Stimulated activated naive CD8-positive, alpha-beta T cell treated with anti-CD3 and anti-CD28 coated beads, Interleukin-15, Interleukin-2, amounts not matched to agents 100 ng/mL and 50 ng/mL, for 24 hours (primary cell): ENCODE data around the gene SLC6A15.
A peak's percentile ranks its signal among the peaks of the same experiment; 100 is the strongest.

Experiments
- H3K27ac Mint-ChIP-seq: one replicate; pipeline ENCODE4 v1.8.0; 2021; ENCODE audit warnings: mild to moderate bottlenecking, mixed read lengths
- H3K27me3 Mint-ChIP-seq: one replicate; pipeline ENCODE4 v1.8.0; 2021; ENCODE audit warnings: mixed read lengths
- H3K36me3 Mint-ChIP-seq: one replicate; pipeline ENCODE4 v1.8.0; 2021; ENCODE audit warnings: low read depth, mixed read lengths
- H3K4me1 Mint-ChIP-seq: one replicate; pipeline ENCODE4 v1.8.0; 2021; ENCODE audit warnings: low read depth, mixed read lengths
- H3K4me3 Mint-ChIP-seq: one replicate; pipeline ENCODE4 v1.8.0; 2021; ENCODE audit warnings: mild to moderate bottlenecking, mixed read lengths
- H3K9me3 Mint-ChIP-seq: one replicate; pipeline ENCODE4 v1.8.0; 2021; ENCODE audit warnings: mixed read lengths

SLC6A15 gene

DNA sequence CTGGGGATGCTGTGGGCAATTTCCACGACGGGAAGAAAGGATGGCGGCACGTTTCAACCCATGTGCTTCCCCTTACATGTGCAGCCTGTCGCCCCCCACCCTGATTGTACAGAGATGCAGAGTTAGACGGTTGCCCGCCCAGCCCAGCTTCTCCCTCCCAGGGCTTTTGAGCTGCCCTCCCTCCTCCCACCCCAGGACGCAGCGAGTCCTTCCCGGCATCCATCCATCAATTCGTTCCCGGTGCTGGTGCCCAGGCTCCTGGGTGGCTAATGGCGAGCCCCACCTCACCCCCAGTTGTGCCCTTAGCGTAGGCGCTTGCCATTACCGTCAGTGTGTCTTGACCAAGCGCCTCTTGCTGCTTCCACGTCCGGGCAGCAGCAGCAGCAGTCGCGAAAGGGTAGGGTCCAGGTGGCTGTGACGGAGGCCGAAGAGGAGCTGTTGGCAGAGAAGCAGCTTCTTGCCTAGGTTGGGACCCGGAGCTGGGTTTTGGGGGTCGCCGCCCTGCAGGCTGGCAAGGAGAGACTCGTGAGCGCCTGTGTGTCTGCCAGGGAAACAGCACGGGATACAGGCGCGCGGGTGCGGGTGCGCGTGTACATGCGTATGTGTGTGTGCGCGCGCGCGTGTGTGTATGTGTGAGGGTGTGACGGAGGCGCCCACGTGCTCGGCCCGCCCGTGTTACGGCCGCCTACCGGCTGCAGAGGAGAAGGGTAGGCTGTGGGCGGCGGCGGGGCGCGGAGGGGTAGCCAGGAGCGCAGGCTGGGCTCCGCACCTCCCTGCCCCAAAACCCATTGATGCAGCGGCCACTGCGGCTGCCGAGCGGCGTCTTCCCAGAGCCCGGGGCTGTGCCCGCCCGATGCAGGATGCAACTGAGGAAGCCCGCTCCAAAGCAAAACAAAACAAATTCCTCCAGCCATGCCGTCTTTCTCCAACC, at the start of gene SLC6A15:
SLC6A15 (minus strand) TSS at position 602 of the 931 bp plus-strand sequence. CDS start 20,679 bp downstream, outside the sequence.
- Mint-ChIP-seq H3K4me1 (peaks cover 6% of the 10 kb centered on the region), H3K4me3 (peak within 1 kb of the TSS; percentile 67)

DNA sequence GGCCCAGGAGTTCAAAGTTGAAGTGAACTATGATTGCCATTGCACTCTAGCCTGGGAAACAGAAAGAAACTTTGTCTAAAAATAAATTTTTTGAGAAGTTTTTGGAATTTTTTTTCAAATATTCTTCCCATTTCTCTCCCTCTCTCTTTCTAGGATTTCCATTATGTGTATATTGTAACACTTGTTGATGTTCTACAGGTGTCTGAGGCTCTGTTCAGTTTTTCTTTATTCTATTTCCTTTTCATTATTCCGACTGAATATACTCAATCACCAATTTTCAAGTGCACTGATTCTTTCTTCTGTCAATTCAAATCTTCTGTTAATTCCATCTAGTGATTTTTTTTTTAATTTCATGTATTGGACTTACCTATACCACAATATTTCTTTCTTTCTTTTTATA, 48.3 kb upstream of the SLC6A15 start:
- Mint-ChIP-seq H3K27ac (no peak overlapping the region), H3K4me3 (no peak overlapping the region), H3K27me3 (no peaks in the 10 kb centered on the region), H3K4me1 (no peaks in the 10 kb centered on the region), H3K9me3 (no peaks in the 10 kb centered on the region), H3K36me3 (no peaks in the 10 kb centered on the region)

More for the DNA sequence above, at the start of gene SLC6A15:
- Mint-ChIP-seq H3K27ac (no peak within 1 kb of the TSS), H3K27me3 (peaks cover 43% of the 10 kb centered on the region), H3K36me3 (no peaks in the 10 kb centered on the region), H3K9me3 (no peaks in the 10 kb centered on the region)

DNA sequence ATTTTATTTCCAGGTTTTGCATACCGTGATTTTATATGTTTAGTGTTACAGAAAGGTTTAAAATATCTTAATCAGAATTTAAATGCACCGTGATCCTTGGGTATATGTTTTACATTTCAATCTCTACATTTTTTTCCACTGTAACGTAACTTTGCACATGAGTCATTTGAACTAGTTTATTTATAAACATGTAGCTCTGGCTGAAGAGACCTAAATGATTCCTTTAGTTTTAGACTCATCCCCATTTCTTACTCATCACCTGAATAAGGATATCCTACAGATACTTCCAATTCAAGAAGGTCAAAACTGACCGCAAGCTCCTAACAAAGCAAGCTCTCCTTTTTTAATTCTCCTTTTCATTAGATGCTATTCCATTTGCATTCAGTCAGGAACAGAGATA, 42.7 kb upstream of the SLC6A15 start:
- no peak overlapping the region for H3K4me3 Mint-ChIP-seq
- no peaks in the 10 kb centered on the region for H3K36me3 Mint-ChIP-seq
- no peaks in the 10 kb centered on the region for H3K9me3 Mint-ChIP-seq
- no peak overlapping the region for H3K27ac Mint-ChIP-seq
- H3K4me1 Mint-ChIP-seq, result no peaks in the 10 kb centered on the region
- H3K27me3 Mint-ChIP-seq, result no peaks in the 10 kb centered on the region

GRCh38 chr12:84954415-84954814, 41.8 kb upstream of the SLC6A15 start:
- H3K36me3 Mint-ChIP-seq, result no peaks in the 10 kb centered on the region
- H3K4me1 Mint-ChIP-seq, result no peaks in the 10 kb centered on the region
- H3K27ac Mint-ChIP-seq, result no peak overlapping the region
- H3K27me3 Mint-ChIP-seq, result no peaks in the 10 kb centered on the region
- H3K4me3 Mint-ChIP-seq, result no peak overlapping the region
- H3K9me3 Mint-ChIP-seq, result no peaks in the 10 kb centered on the region

GRCh38 chr12:84950971-84951546, 38.5 kb upstream of the SLC6A15 start:
- Mint-ChIP-seq H3K36me3 (no peaks in the 10 kb centered on the region), H3K27me3 (no peaks in the 10 kb centered on the region), H3K4me3 (no peak overlapping the region), H3K4me1 (no peaks in the 10 kb centered on the region), H3K27ac (no peak overlapping the region), H3K9me3 (no peaks in the 10 kb centered on the region)

- Mint-ChIP-seq H3K9me3 (peaks cover 5% of the 10 kb centered on the region), H3K27me3 (no peaks in the 10 kb centered on the region), H3K27ac (no peak overlapping the region), H3K4me3 (no peak overlapping the region), H3K36me3 (no peaks in the 10 kb centered on the region), H3K4me1 (no peaks in the 10 kb centered on the region)
Observed at GRCh38 chr12:84946753-84947152, 34.2 kb upstream of the SLC6A15 start.

DNA sequence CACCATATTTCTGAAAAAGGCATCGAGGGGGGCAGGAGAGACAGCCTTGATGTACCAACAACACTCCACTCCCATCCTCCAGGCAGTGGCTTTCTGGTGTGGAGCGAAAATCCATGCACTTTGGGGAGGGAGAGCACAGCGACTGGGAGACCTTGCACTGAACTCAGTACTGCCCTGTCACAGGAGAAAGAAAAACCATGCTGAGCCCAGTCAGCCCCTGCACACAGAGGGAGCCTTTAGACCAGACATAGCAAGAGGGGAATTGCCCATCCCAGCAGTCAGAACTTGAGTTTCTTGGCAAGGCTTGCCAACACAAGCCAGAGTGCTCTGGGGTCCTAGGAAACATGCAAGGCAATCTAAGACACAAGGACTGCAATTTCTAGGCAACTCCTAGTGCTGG, 24.8 kb upstream of the SLC6A15 start:
- Mint-ChIP-seq H3K4me1 (no peaks in the 10 kb centered on the region), H3K4me3 (no peak overlapping the region), H3K9me3 (peaks cover 2% of the 10 kb centered on the region), H3K27ac (no peak overlapping the region), H3K36me3 (no peaks in the 10 kb centered on the region), H3K27me3 (no peaks in the 10 kb centered on the region)

- Mint-ChIP-seq H3K9me3 (no peaks in the 10 kb centered on the region), H3K4me1 (no peaks in the 10 kb centered on the region), H3K4me3 (no peak overlapping the region), H3K27ac (no peak overlapping the region), H3K27me3 (no peaks in the 10 kb centered on the region), H3K36me3 (no peaks in the 10 kb centered on the region)
Observed at GRCh38 chr12:84929501-84929900, 16.9 kb upstream of the SLC6A15 start.

GRCh38 chr12:84924981-84925380, 12.4 kb upstream of the SLC6A15 start:
- H3K27me3 Mint-ChIP-seq, result no peaks in the 10 kb centered on the region
- no peak overlapping the region for H3K27ac Mint-ChIP-seq
- H3K4me3 Mint-ChIP-seq, result no peak overlapping the region
- H3K9me3 Mint-ChIP-seq, result no peaks in the 10 kb centered on the region
- no peaks in the 10 kb centered on the region for H3K36me3 Mint-ChIP-seq
- H3K4me1 Mint-ChIP-seq, result no peaks in the 10 kb centered on the region

- no peaks in the 10 kb centered on the region for H3K9me3 Mint-ChIP-seq
- no peaks in the 10 kb centered on the region for H3K4me1 Mint-ChIP-seq
- H3K27ac Mint-ChIP-seq, result no peak overlapping the region
- H3K27me3 Mint-ChIP-seq, result no peaks in the 10 kb centered on the region
- no peak overlapping the region for H3K4me3 Mint-ChIP-seq
- H3K36me3 Mint-ChIP-seq, result no peaks in the 10 kb centered on the region
Observed at GRCh38 chr12:84922693-84923092, 10.1 kb upstream of the SLC6A15 start.

- no peaks in the 10 kb centered on the region for H3K36me3 Mint-ChIP-seq
- no peak overlapping the region for H3K27ac Mint-ChIP-seq
- H3K9me3 Mint-ChIP-seq, result no peaks in the 10 kb centered on the region
- H3K4me3 Mint-ChIP-seq, result no peak overlapping the region
- H3K4me1 Mint-ChIP-seq, result no peaks in the 10 kb centered on the region
- no peaks in the 10 kb centered on the region for H3K27me3 Mint-ChIP-seq
Observed at GRCh38 chr12:84920331-84920730, 7.7 kb upstream of the SLC6A15 start.

DNA sequence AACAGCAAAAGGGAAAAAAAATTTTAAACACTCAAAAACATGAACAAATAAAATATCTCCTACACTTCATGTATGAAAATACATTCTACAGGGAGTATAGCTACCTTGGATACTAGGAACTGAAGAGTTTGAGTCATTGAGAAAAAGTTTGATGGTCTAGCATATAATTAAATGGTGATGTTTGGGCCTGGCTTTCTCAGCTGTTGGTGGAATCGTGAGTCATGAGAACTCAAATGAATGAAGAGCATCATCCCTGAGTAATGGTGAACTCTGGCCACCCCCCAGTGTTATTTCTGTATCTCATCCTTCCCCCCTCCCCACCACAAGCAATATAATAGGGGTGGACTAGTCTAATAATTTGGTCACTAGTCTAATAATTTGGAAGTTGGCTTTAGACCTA, 6.7 kb upstream of the SLC6A15 start:
- Mint-ChIP-seq H3K27me3 (peaks cover 4% of the 10 kb centered on the region), H3K9me3 (no peaks in the 10 kb centered on the region), H3K36me3 (no peaks in the 10 kb centered on the region), H3K27ac (no peak overlapping the region), H3K4me3 (no peak overlapping the region), H3K4me1 (no peaks in the 10 kb centered on the region)

DNA sequence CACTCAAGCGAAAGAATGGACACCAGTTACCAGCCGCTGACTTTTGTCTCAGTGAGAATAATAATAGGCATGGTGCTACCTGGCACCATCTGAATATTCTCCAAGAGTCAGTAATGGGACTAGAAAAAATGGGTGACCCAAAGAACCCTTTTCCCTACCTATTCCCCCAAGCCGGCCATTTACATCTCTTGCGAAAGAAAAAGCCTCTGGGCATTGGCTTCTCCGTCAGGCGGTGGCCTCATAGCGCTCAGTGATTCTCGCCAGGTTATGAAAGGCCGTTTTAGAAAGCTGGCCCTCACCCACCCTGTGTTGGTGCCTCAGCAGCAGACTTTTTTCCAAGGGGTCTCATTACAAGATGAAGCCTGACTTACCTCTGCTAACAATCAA, 523 bp upstream of the SLC6A15 start:
- Mint-ChIP-seq H3K36me3 (no peaks in the 10 kb centered on the region), H3K27me3 (peaks cover 43% of the 10 kb centered on the region), H3K4me1 (peaks cover 6% of the 10 kb centered on the region), H3K9me3 (no peaks in the 10 kb centered on the region), H3K4me3 (no peak overlapping the region), H3K27ac (no peak overlapping the region)

DNA sequence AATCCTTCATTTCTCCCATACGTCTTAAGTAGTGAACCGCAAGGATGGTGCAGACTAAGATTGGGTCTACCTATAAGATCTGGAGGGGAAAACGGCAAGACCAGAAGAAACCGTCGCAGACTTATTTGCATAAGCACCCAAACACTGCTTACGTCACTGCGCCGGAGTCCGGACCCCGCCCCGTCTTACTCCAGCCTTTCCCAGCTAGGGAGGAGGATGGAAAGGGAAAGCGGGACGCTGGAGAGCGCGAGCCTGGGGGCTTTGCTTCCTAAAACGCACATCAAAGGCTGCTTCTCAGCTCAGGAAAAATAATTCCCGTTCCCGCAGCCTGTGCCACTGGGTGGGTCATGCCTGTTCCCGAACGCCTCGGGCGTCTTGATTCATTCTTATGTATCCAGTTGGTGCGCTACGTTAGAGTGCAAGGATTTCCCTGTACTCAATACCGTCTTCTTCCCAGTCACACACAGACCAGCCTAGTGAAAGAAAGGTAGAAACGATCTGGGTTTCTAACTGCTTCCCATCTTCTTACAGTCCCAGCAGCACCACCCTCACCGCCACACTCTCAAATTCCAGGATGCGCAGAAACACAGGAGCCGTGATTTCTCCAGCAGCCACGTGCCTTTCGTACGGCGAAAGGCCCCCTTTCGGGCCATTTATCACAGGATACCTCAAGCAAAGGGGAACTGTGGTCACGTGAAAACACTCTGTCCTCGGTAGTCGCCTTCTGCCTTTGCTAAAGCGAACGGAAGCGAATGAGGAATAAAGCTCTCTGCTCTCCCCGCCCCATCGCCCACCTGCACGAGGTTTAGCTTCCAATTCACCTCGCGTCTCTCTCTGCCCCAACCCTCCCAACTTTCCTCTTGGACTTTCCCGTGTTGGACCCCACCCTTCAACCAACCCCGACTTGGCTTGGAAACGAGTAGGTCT, 1.1 kb downstream of the SLC6A15 start:
- Mint-ChIP-seq H3K36me3 (no peaks in the 10 kb centered on the region), H3K27me3 (peaks cover 43% of the 10 kb centered on the region), H3K4me3 (peak overlapping the region; percentile 67), H3K9me3 (no peaks in the 10 kb centered on the region), H3K4me1 (peaks cover 6% of the 10 kb centered on the region), H3K27ac (no peak overlapping the region)
